GM19397 (cell line): ENCODE data around the gene SLC6A5.
A peak's percentile ranks its signal among the peaks of the same experiment; 100 is the strongest.

Source experiments
- ATAC-seq: cut with Tn5 transposase; IDR thresholded peaks from one replicate; pipeline ENCODE4 v1.9.1; 2021; ENCODE audit warnings: mild to moderate bottlenecking, moderate library complexity; ENCODE audit not compliant: unreplicated experiment

SLC6A5 gene

GRCh38 chr11:20620988-20621387 is 21.6 kb downstream of the SLC6A5 start:
- no peak for ATAC-seq

GRCh38 chr11:20621679-20622078 is 22.3 kb downstream of the SLC6A5 start:
- ATAC-seq, result no peak

- ATAC-seq, result no peak
Measured at GRCh38 chr11:20623252-20623651, 23.8 kb downstream of the SLC6A5 start.

GRCh38 chr11:20626279-20626678 is 26.9 kb downstream of the SLC6A5 start:
- ATAC-seq, result no peak

DNA sequence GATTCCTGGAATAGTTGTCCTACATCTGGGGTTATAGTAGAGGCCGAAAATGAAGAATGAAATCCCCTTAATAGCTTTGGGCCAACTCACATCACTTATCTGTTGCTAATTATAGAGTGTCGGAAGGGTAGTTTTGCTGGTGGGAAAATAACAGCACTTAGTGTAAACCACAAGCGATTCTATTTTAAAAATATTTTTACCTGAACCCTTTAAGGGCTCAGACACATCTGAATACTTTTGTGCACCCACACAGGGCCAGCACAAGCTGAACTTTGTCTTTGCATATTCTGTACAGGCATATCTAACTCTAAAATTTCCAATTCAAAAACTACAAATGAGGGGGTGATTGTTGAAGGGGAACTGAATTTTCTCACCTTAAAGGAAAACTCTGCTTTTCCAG is 27.6 kb downstream of the SLC6A5 start:
- no peak for ATAC-seq

DNA sequence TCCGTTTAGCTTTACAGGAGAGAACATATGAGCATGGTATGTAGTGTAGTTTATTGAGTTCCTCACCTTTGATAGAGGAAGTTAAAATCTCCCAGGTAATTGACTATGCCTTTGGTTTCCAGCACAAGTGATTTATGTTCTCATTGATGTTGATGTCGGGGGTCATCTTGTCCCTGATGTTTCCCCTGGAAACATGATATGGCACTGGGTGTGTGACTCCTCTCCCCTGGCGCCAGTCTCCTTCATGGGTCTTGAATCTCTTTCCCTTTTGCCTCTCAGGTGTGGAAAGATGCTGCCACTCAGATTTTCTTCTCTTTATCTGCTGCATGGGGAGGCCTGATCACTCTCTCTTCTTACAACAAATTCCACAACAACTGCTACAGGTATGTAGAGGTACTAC is 28.3 kb downstream of the SLC6A5 start:
- ATAC-seq, result no peak

GRCh38 chr11:20631519-20632168 is 32.2 kb downstream of the SLC6A5 start:
- no peak for ATAC-seq

DNA sequence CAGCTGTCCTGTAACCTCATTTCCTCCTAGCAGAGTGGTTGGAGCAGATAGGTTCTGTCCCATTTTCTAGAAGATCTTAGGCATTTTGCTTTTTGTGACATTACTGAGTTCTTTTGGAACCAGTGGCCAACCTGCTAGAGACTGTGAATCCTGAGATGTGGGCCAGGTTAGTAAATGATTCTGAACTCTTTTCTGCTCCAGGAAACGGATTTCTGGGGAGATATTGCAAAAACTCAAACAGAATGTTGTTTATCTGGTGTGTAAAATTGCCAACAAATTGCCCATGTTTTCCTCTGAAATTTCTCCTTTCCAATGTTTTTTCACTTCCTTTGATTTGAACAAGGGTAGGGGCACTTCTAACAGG is 32.7 kb downstream of the SLC6A5 start:
- no peak for ATAC-seq

DNA sequence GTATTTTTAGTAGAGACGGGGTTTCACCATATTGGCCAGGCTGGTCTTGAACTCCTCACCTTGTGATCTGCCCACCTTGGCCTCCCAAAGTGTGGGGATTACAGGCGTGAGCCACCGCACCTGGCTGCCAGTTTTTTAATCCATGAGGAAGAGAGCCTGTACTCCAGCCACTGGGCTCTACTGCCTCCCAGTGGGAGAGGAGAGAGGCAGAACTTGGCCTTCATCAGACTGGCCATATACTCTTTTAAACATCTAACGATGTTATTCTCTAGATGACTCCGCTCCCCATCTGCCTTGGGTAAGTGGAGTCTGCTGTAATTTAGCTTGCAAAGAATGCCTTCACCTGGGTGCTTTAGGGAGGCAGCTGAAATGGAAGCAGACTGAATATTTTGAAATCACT is 34.6 kb downstream of the SLC6A5 start:
- ATAC-seq, result no peak

DNA sequence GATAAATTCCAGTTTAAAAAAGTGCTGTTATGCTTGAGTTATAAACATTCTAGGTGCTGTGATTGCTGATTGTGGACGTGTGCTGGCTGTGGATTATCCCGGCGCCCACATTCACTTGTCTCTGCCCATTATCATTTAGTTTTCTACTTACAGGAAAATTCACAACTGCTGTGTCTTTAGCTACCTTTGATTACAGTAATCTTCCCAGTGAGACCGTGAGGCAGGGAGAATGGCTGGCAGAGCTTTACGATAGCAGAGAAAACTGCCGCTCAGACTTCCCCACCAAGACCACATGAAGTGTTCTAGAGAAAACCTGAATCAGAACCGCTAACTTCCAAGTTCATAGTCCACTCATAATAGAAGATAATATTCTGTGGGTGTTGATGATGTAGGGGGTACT is 35.4 kb downstream of the SLC6A5 start:
- no peak for ATAC-seq

DNA sequence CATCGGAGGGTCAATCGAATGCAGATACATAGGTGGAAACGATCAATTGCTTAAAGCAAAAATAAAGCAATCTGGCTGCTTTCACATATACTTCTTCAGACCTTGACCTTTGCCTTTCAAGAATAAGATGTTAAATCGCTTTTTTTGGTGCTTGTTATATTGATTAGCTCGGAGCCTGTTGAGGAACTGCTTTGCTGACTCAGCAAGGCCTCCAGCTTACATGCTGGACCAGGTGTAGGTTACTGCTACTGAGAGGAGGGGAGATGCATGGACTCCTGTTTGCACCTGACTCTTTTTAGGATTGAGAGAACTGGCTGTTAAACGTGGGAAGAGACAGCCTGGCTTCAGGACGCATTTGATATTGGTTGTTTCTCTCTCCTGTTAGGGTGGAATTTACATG is 38.7 kb downstream of the SLC6A5 start:
- no peak for ATAC-seq

- ATAC-seq, result no peak
Measured at GRCh38 chr11:20639688-20640087, 40.3 kb downstream of the SLC6A5 start.

- no peak for ATAC-seq
Measured at GRCh38 chr11:20640401-20640800, 41.0 kb downstream of the SLC6A5 start.

GRCh38 chr11:20644360-20644759 is 45.0 kb downstream of the SLC6A5 start:
- ATAC-seq, result no peak

DNA sequence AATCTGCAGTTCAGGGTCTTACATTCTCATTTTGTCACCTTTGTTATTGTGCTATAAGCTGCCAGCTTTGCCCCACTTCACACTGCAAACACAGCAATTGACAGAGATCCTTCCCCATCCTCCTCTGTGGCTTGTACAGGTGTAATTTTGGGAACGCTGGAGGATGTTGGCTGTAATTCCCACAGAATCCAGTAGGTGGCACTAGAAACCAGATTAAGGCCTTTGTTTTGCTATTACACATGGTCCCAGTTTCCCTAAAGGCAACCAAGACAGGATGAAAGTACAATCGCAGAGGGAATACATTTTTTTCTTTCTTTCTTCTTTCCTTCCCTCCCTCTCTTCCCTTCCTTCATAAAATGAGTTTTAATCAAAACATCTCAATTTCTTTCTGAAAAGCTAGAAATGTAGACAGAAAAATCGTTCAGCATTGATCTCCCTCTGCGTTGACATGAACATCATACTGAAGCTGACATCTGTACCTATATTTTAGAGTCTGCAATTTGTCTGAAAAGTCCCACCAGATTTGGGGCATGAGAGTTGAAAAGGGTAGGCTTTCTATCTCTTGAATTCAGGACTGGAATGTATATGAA is 48.7 kb downstream of the SLC6A5 start:
- ATAC-seq, result peak; percentile 86

DNA sequence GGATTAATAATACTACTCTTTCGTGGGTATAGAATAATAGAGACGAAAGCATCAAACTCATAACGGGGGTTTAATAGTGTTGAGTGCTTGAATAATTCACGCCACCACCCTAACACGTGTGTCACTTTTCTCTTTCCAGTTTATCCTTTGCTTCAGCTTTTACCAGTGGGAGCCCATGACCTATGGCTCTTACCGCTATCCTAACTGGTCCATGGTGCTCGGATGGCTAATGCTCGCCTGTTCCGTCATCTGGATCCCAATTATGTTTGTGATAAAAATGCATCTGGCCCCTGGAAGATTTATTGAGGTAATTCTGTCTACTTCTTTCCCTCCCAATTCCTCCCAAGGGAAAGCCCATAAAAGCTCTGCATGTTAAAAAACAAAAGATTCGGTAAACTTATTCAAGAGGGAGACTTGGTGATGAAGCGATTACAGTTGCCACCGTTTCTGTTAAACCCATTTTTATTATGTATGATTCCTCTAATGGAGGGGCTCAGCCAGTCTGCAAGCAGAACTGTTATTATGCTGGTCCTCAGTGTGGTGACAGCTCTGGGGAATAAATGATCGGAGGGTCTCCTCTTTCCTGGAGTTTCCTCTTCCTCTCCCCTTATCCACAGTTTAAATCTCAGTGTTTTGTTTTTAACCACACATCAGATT is 52.9 kb downstream of the SLC6A5 start:
- ATAC-seq, result no peak

- no peak for ATAC-seq
Measured at GRCh38 chr11:20654038-20654437, 54.6 kb downstream of the SLC6A5 start.

DNA sequence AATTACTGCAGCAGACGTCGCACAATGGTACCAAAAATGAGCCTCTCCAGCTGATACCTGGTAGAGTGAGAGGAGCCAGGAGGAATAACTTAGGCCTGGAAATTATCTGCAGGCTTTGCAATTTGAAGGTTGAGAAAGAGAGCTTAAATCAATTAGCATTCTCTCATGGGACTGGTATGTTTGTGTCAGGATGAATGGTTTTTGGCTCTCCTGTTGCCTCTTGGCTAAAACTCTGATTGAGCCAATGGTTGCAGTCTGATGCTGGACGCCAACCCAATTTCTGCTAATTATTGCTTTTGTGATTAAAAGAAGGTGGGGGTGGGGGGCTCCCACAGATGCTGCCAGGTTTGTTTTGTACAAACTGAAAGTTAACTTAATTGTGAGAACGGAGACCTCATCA is 57.5 kb downstream of the SLC6A5 start:
- no peak for ATAC-seq

GRCh38 chr11:20658135-20658534 is 58.7 kb downstream of the SLC6A5 start:
- no peak for ATAC-seq

DNA sequence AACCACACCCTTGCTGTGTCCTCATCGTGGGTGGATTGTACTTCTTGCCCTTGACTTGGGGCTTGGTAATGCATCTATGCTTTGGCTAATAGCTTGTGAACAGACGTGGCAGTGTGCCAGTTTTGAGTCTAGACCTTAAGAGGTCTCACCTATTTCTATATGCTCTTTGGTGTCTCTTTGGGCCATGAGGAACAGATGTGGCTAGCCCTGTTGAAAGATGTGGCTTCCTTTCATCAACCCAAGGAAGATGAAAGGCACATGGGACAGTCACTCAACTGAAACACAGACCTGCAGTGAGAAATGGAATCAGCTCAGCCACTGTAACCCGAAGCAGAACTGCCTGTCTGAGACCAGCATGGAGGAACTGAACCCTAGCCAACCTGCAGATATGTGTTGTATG is 62.0 kb downstream of the SLC6A5 start:
- no peak for ATAC-seq

DNA sequence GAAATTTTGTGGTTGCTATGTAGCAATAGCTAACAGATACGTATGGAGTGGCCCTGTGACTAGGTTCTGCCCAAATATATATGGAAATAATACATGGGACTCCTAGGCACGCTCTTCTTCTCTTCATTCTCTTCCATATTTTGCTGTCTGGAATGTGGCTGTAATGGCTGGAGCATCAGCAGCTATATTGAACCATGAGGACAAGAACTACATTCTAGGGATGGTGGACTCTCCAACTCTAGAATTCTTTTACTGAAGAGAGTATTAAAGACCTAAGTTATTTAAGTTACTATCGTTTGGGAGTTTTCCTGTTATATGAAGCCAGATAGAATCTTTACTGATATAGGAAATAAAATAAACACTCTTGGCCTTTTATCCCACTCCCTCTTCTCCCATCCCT is 62.4 kb downstream of the SLC6A5 start:
- no peak for ATAC-seq

- ATAC-seq, result no peak
Measured at GRCh38 chr11:20668131-20668809, 68.9 kb downstream of the SLC6A5 start.
